GM20000 (cell line): ENCODE results near the gene FRYL.
"Not testable (repeated sequence)": the region's sequence is repeated elsewhere in the genome, so short reads cannot be mapped to it uniquely, and the experiment has no call there.

Source experiments
- DNase-seq: peaks from one replicate; pipeline ENCODE4 v3.0.0; 2012; ENCODE audit warnings: low spot score
- CTCF ChIP-seq: IDR thresholded peaks from 2 replicates; pipeline ENCODE4 v1.5.1; 2012; ENCODE audit warnings: mild to moderate bottlenecking, control low read depth; ENCODE audit errors: extremely low read depth, missing control alignments

Gene FRYL

GRCh38 chr4:48752726-48753125 lies 27.4 kb downstream of the FRYL start:
- no peak for TF ChIP-seq CTCF
- no peak for DNase-seq

- no peak for DNase-seq
Measured at GRCh38 chr4:48752246-48752645, 27.8 kb downstream of the FRYL start.

GRCh38 chr4:48748949-48749596 lies 31.0 kb downstream of the FRYL start:
- TF ChIP-seq CTCF: no peak

More at GRCh38 chr4:48752246-48752645, 27.8 kb downstream of the FRYL start:
- no peak for TF ChIP-seq CTCF

GRCh38 chr4:48746608-48747362 lies 33.3 kb downstream of the FRYL start:
- TF ChIP-seq CTCF: no peak
- DNase-seq: no peak

More at GRCh38 chr4:48748949-48749596, 31.0 kb downstream of the FRYL start:
- no peak for DNase-seq

- not testable (repeated sequence) for DNase-seq
Measured at GRCh38 chr4:48745223-48745622, 34.9 kb downstream of the FRYL start.

GRCh38 chr4:48742412-48742811 lies 37.7 kb downstream of the FRYL start:
- DNase-seq: no peak
- TF ChIP-seq CTCF: no peak

- no peak for DNase-seq
- TF ChIP-seq CTCF: no peak
Measured at GRCh38 chr4:48739560-48740019, 40.5 kb downstream of the FRYL start.
